ENCODE data around the gene TTC7B. TPM values are rescaled to one million over a fixed set of nuclear protein-coding genes. Genes with fewer than 3 reads are reported as not detected.

TTC7B gene
- total and polyA plus RNA-seq, 2 of the 13 experiments (the other 11 are each of a cell fraction or from before 2014, with no cell fraction given), result 1.3 to 3.2 TPM

DNA sequence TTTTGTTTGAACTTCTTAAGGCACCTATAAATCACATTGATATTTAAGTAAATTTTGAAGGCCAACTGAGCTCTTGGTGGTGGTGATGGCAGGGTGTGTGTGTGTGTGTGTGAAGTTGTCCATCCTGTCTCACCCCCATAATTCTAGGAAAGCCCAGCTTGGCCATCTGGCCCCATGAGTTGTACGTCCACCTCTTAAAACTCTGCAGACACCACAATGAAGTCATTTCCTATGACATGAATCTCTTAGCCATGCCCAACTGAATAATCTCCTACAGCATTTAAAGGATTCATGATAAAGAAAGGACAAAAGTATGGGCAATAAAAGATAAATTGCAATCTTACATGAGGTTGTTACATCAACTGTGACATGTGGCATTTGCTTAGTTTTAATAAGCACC, 123.4 kb downstream of the TTC7B start:
- DNase-seq (ENCODE audit: low spot score), result no peak
- Histone ChIP-seq H3K27ac (ENCODE audit: extremely low read length, insufficient read depth, low read length) (no peak overlapping the region), H3K36me3 (replicated peaks in 1 of 2; ENCODE audit: control insufficient read depth in 1 of 2, insufficient read depth in 2 of 2, low read length in 2 of 2) (no peaks in the 10 kb centered on the region), H3K4me1 (ENCODE audit: insufficient read depth, low read length) (no peaks in the 10 kb centered on the region), H3K4me2 (ENCODE audit: low read depth, low read length) (no peak overlapping the region), H3K4me3 (replicated peaks in 1 of 3; ENCODE audit: insufficient read depth in 1 of 3, low read depth in 2 of 3, low read length in 3 of 3) (no peak overlapping the region), H3K9ac (ENCODE audit: insufficient read depth, low read depth, low read length) (no peak overlapping the region), H3K79me2 (ENCODE audit: insufficient read depth, low read length) (no peaks in the 10 kb centered on the region), H3K27me3 (ENCODE audit: control insufficient read depth in 1 of 2, insufficient read depth in 2 of 2, low read length in 2 of 2) (no peaks in the 10 kb centered on the region), H2AFZ (ENCODE audit: low read length) (no peak overlapping the region), H3K9me3 (ENCODE audit: low read length) (no peaks in the 10 kb centered on the region), H4K20me1 (ENCODE audit: insufficient read depth, low read length) (no peaks in the 10 kb centered on the region)
- intact Hi-C loops (cut with micrococcal nuclease; ENCODE audit: unreplicated experiment) (no loop called here), in situ Hi-C loops (cut with HindIII; ENCODE audit: extremely low pct_ligation_motif_present, low pct_unique_long_range_greater_than_20kb) (loop anchor here (10.0 kb wide), 1 partner anchor 288 kb away; no protein-coding TSS in a partner anchor)
- TF ChIP-seq, protein P1, sequence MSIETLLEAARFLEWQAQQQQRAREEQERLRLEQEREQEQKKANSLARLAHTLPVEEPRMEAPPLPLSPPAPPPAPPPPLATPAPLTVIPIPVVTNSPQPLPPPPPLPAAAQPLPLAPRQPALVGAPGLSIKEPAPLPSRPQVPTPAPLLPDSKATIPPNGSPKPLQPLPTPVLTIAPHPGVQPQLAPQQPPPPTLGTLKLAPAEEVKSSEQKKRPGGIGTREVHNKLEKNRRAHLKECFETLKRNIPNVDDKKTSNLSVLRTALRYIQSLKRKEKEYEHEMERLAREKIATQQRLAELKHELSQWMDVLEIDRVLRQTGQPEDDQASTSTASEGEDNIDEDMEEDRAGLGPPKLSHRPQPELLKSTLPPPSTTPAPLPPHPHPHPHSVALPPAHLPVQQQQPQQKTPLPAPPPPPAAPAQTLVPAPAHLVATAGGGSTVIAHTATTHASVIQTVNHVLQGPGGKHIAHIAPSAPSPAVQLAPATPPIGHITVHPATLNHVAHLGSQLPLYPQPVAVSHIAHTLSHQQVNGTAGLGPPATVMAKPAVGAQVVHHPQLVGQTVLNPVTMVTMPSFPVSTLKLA (IDR thresholded peaks at IDR 0.05), result no peak
- TF ChIP-seq GZF1 (CRISPR knock-in tag; IDR thresholded peaks at IDR 0.05), result no peak
- 80% methylated on average over 1 of the region's 1 CpG for WGBS (ENCODE audit: low lambda C conversion rate)
- no TSS peak for BruUV-seq (replicated peaks)
- ChIA-PET CTCF (ENCODE audit: low intra/inter-chr PET ratio, low total read pairs) (no interaction called here), POLR2A (no interaction called here)
- no peak for ATAC-seq
- FAIRE-seq, result no peak

DNA sequence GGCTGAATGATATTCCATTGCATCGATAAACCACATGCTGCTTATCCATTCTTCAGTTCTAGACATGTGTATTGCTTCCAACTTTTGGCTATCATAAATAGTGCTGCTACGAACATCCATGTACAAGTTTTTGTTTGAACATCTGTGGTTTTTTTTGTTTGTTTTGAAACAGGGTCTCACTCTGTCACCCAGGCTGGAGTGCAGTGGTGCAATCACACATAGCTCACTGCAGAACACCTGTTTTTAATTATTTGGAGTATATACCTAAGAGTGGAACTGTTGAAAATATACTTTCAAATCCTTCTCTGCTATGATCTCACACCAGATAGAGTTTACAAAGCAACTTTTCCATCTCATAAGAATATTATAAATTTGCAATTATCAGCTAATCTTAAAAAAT, 124.2 kb downstream of the TTC7B start:
- Histone ChIP-seq H3K4me3 (replicated peaks in 1 of 3; ENCODE audit: insufficient read depth in 1 of 3, low read depth in 2 of 3, low read length in 3 of 3) (no peak overlapping the region), H3K79me2 (ENCODE audit: insufficient read depth, low read length) (no peaks in the 10 kb centered on the region), H2AFZ (ENCODE audit: low read length) (no peak overlapping the region), H3K4me2 (ENCODE audit: low read depth, low read length) (no peak overlapping the region), H3K27me3 (ENCODE audit: control insufficient read depth in 1 of 2, insufficient read depth in 2 of 2, low read length in 2 of 2) (no peaks in the 10 kb centered on the region), H3K4me1 (ENCODE audit: insufficient read depth, low read length) (no peaks in the 10 kb centered on the region), H3K9me3 (ENCODE audit: low read length) (no peaks in the 10 kb centered on the region), H3K27ac (ENCODE audit: extremely low read length, insufficient read depth, low read length) (no peak overlapping the region), H3K9ac (ENCODE audit: insufficient read depth, low read depth, low read length) (no peak overlapping the region), H3K36me3 (replicated peaks in 1 of 2; ENCODE audit: control insufficient read depth in 1 of 2, insufficient read depth in 2 of 2, low read length in 2 of 2) (no peaks in the 10 kb centered on the region), H4K20me1 (ENCODE audit: insufficient read depth, low read length) (no peaks in the 10 kb centered on the region)
- POLR2A ChIA-PET, result no interaction called here
- CTCF ChIA-PET (ENCODE audit: low intra/inter-chr PET ratio, low total read pairs), result no interaction called here
- no peak for DNase-seq (ENCODE audit: low spot score)
- no peak for FAIRE-seq
- in situ Hi-C loops (cut with HindIII; ENCODE audit: extremely low pct_ligation_motif_present, low pct_unique_long_range_greater_than_20kb) (loop anchor here (10.0 kb wide), 1 partner anchor 287 kb away; no protein-coding TSS in a partner anchor), intact Hi-C loops (cut with micrococcal nuclease; ENCODE audit: unreplicated experiment) (no loop called here)
- ATAC-seq, result no peak
- BruUV-seq (replicated peaks), result no TSS peak
- 60% methylated on average over 2 of the region's 2 CpGs for WGBS (ENCODE audit: low lambda C conversion rate)
- TF ChIP-seq ZNF441 (CRISPR knock-in tag; IDR thresholded peaks at IDR 0.05; ENCODE audit: borderline replicate concordance) (no peak), SUZ12 (IDR thresholded peaks at IDR 0.05; ENCODE audit: low read depth, low read length) (no peak), ASH2L (IDR thresholded peaks at IDR 0.05; ENCODE audit: insufficient read length, low read depth, low read length) (no peak), MATR3 (CRISPR knock-in tag; IDR thresholded peaks at IDR 0.05) (no peak), ZNF224 (CRISPR knock-in tag; IDR thresholded peaks at IDR 0.05) (no peak), ZBTB21 (CRISPR knock-in tag; IDR thresholded peaks at IDR 0.05) (no peak), ZNF792 (CRISPR knock-in tag; IDR thresholded peaks at IDR 0.05) (no peak)
- TF ChIP-seq, protein P2, sequence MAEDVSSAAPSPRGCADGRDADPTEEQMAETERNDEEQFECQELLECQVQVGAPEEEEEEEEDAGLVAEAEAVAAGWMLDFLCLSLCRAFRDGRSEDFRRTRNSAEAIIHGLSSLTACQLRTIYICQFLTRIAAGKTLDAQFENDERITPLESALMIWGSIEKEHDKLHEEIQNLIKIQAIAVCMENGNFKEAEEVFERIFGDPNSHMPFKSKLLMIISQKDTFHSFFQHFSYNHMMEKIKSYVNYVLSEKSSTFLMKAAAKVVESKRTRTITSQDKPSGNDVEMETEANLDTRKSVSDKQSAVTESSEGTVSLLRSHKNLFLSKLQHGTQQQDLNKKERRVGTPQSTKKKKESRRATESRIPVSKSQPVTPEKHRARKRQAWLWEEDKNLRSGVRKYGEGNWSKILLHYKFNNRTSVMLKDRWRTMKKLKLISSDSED (CRISPR knock-in tag; IDR thresholded peaks at IDR 0.05), result no peak
- TF ChIP-seq, protein P3, sequence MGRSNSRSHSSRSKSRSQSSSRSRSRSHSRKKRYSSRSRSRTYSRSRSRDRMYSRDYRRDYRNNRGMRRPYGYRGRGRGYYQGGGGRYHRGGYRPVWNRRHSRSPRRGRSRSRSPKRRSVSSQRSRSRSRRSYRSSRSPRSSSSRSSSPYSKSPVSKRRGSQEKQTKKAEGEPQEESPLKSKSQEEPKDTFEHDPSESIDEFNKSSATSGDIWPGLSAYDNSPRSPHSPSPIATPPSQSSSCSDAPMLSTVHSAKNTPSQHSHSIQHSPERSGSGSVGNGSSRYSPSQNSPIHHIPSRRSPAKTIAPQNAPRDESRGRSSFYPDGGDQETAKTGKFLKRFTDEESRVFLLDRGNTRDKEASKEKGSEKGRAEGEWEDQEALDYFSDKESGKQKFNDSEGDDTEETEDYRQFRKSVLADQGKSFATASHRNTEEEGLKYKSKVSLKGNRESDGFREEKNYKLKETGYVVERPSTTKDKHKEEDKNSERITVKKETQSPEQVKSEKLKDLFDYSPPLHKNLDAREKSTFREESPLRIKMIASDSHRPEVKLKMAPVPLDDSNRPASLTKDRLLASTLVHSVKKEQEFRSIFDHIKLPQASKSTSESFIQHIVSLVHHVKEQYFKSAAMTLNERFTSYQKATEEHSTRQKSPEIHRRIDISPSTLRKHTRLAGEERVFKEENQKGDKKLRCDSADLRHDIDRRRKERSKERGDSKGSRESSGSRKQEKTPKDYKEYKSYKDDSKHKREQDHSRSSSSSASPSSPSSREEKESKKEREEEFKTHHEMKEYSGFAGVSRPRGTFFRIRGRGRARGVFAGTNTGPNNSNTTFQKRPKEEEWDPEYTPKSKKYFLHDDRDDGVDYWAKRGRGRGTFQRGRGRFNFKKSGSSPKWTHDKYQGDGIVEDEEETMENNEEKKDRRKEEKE (IDR thresholded peaks at IDR 0.05), result no peak
- TF ChIP-seq, protein P4, sequence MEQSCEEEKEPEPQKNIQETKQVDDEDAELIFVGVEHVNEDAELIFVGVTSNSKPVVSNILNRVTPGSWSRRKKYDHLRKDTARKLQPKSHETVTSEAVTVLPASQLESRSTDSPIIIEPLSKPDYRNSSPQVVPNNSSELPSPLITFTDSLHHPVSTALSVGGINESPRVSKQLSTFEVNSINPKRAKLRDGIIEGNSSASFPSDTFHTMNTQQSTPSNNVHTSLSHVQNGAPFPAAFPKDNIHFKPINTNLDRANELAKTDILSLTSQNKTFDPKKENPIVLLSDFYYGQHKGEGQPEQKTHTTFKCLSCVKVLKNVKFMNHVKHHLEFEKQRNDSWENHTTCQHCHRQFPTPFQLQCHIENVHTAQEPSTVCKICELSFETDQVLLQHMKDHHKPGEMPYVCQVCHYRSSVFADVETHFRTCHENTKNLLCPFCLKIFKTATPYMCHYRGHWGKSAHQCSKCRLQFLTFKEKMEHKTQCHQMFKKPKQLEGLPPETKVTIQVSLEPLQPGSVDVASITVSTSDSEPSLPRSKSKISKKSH (CRISPR knock-in tag; IDR thresholded peaks at IDR 0.05; ENCODE audit: borderline replicate concordance), result no peak
